ENCODE results near the gene CASZ1.

Gene CASZ1

DNA sequence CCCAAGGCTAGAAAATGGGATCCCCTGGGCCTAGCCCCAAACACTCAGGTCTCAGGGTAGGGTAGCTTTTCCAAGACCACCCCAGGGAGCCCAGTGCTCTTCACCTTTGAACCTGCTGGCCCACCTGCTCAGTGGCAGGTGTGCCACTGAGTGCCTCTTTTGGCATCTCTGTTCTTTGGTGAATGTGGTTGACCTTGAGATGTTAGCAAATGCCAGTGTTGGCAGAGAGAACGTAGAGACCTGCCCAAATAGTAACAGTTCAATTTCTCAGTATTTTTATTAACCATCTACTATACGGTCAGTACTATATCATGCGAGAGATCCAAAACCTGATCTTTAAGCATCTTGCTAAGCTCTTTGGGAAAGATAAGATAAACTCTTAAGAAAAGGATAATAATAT is 193.5 kb downstream of the CASZ1 start:
- DNase-seq (ENCODE audit: low spot score) (no peak), ATAC-seq (ENCODE audit: low read depth) (no peak)
- Histone ChIP-seq H3K4me3 (ENCODE audit: severe bottlenecking) (no peak overlapping the region), H3K36me3 (ENCODE audit: low read depth) (peaks cover 10% of the 10 kb centered on the region; the same call in 1 of the 2 replicates), H3K4me1 (ENCODE audit: insufficient read depth, poor library complexity, severe bottlenecking) (peaks cover 18% of the 10 kb centered on the region), H3K27ac (ENCODE audit: poor library complexity, severe bottlenecking) (no peak overlapping the region), H3K9me3 (ENCODE audit: severe bottlenecking) (no peaks in the 10 kb centered on the region), H3K27me3 (ENCODE audit: insufficient read depth, poor library complexity, severe bottlenecking) (no peaks in the 10 kb centered on the region)
- TF ChIP-seq, protein P1, sequence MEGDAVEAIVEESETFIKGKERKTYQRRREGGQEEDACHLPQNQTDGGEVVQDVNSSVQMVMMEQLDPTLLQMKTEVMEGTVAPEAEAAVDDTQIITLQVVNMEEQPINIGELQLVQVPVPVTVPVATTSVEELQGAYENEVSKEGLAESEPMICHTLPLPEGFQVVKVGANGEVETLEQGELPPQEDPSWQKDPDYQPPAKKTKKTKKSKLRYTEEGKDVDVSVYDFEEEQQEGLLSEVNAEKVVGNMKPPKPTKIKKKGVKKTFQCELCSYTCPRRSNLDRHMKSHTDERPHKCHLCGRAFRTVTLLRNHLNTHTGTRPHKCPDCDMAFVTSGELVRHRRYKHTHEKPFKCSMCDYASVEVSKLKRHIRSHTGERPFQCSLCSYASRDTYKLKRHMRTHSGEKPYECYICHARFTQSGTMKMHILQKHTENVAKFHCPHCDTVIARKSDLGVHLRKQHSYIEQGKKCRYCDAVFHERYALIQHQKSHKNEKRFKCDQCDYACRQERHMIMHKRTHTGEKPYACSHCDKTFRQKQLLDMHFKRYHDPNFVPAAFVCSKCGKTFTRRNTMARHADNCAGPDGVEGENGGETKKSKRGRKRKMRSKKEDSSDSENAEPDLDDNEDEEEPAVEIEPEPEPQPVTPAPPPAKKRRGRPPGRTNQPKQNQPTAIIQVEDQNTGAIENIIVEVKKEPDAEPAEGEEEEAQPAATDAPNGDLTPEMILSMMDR (IDR thresholded peaks at IDR 0.05; ENCODE audit: poor library complexity, severe bottlenecking) = no peak

DNA sequence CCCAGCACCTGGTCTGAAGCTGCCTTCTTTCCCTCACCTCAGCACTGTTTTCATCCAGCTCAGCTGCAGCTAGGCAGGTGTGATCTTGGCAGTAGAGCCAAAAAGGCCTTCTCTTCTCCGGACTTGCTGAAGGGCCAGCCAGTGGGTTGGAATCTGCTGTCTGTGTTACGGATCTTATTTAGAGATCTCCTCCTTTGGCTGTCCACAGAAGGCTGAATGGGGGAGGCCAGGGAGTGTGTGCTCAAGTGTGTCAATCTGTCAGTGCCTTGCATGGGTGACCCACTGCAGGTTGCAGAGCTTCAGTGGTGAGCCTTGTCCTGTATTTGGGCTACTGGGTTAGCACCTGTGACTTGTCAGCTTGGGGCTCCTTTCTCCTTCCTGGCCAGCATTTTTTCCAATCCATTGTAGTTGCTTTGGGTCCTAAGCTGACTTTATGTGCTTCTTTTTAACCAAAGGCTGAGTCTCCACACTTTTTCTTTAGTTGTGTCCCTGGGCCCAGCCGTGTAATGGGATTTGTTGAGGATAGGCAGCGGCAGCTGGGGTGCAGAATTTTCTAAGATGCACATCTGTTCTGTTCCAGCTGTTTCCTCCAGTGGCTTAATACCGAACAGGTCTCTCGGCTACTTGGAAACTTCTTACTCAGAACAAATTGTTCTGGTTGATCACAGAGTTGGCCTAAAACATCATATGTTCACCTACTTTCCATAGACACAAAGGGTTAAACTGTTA is 194.9 kb downstream of the CASZ1 start:
- Histone ChIP-seq H3K27me3 (ENCODE audit: insufficient read depth, poor library complexity, severe bottlenecking) (no peaks in the 10 kb centered on the region), H3K9me3 (ENCODE audit: severe bottlenecking) (no peaks in the 10 kb centered on the region), H3K4me1 (ENCODE audit: insufficient read depth, poor library complexity, severe bottlenecking) (peaks cover 18% of the 10 kb centered on the region), H3K4me3 (ENCODE audit: severe bottlenecking) (no peak overlapping the region), H3K36me3 (ENCODE audit: low read depth) (peaks cover 10% of the 10 kb centered on the region; the same call in 1 of the 2 replicates), H3K27ac (ENCODE audit: poor library complexity, severe bottlenecking) (no peak overlapping the region)
- TF ChIP-seq, protein P1 (IDR thresholded peaks at IDR 0.05; ENCODE audit: poor library complexity, severe bottlenecking) = no peak
- no peak for ATAC-seq (ENCODE audit: low read depth)
- DNase-seq (ENCODE audit: low spot score) = no peak

DNA sequence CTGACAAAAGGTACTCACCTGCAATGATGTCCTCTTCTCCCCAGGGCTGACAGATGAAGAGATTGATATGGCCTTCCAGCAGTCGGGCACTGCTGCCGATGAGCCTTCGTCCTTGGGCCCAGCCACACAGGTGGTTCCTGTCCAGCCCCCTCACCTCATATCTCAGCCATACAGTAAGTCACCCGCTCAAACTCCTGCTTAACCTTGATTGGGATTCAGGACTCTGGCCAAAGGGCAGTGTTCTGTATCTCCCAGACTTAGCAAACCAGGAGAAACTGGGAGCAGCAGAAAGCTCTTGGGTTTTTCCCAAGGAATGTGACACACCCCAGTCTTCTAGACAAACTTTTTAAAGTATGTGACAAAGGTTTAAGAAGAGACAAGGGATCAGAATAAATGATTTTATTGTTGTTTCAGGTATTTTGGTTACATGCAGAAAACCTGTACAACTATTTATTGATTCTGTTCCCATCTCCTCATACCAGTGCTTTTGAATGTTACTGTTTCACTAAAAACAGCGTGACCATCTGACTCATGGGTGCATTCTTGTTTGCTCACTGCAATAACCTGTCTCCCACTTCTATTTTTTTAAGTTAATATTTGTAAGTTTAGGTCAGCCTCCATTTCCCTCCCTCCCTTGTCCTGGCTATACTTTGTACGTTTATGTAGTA is 197.1 kb downstream of the CASZ1 start:
- H3K4me1 ChIP-seq (ENCODE audit: insufficient read depth, poor library complexity, severe bottlenecking) = peaks cover 18% of the 10 kb centered on the region
- TF ChIP-seq, protein P1 (IDR thresholded peaks at IDR 0.05; ENCODE audit: poor library complexity, severe bottlenecking) = no peak
- DNase-seq (ENCODE audit: low spot score) = no peak
- ATAC-seq (ENCODE audit: low read depth) = peak; percentile 87
- no peak overlapping the region for H3K4me3 ChIP-seq (ENCODE audit: severe bottlenecking)
- H3K27ac ChIP-seq (ENCODE audit: poor library complexity, severe bottlenecking) = peak overlapping the region; percentile 82
- H3K9me3 ChIP-seq (ENCODE audit: severe bottlenecking) = no peaks in the 10 kb centered on the region
- H3K36me3 ChIP-seq (ENCODE audit: low read depth) = peaks cover 10% of the 10 kb centered on the region; the same call in 1 of the 2 replicates
- no peaks in the 10 kb centered on the region for H3K27me3 ChIP-seq (ENCODE audit: insufficient read depth, poor library complexity, severe bottlenecking)

DNA sequence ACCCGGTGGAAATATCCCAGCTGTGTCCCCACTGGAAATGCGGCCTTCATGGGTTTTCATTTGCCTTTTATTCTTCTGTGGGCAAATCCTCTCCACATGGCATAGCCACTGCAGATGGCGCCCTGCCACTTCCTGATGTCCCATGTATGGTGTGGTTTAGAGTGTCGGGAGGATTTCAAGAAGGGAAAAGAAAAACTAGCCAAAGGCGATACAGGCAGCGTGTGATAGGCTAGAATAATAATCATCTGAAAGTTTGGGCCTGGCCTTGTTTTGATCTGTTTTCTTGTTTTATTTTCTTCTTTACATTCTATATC is 198.1 kb downstream of the CASZ1 start:
- no peaks in the 10 kb centered on the region for H3K27me3 ChIP-seq (ENCODE audit: insufficient read depth, poor library complexity, severe bottlenecking)
- TF ChIP-seq, protein P1 (IDR thresholded peaks at IDR 0.05; ENCODE audit: poor library complexity, severe bottlenecking) = no peak
- DNase-seq (ENCODE audit: low spot score) = no peak
- no peak overlapping the region for H3K4me3 ChIP-seq (ENCODE audit: severe bottlenecking)
- H3K36me3 ChIP-seq (ENCODE audit: low read depth) = peaks cover 10% of the 10 kb centered on the region; the same call in 1 of the 2 replicates
- peak overlapping the region; percentile 82 for H3K27ac ChIP-seq (ENCODE audit: poor library complexity, severe bottlenecking)
- peaks cover 18% of the 10 kb centered on the region for H3K4me1 ChIP-seq (ENCODE audit: insufficient read depth, poor library complexity, severe bottlenecking)
- H3K9me3 ChIP-seq (ENCODE audit: severe bottlenecking) = no peaks in the 10 kb centered on the region
- ATAC-seq (ENCODE audit: low read depth) = no peak
